Fibroblast of upper back skin (primary cell): ENCODE data around the gene CASZ1.
A peak's percentile ranks its signal among the peaks of the same experiment; 100 is the strongest.

Experiments used
- DNase-seq: peaks from one replicate; pipeline ENCODE4 v3.0.0-alpha.2; 2013

The CASZ1 gene

GRCh38 chr1:10648689-10649516 is 147.5 kb downstream of the CASZ1 start:
- no peak for DNase-seq

DNA sequence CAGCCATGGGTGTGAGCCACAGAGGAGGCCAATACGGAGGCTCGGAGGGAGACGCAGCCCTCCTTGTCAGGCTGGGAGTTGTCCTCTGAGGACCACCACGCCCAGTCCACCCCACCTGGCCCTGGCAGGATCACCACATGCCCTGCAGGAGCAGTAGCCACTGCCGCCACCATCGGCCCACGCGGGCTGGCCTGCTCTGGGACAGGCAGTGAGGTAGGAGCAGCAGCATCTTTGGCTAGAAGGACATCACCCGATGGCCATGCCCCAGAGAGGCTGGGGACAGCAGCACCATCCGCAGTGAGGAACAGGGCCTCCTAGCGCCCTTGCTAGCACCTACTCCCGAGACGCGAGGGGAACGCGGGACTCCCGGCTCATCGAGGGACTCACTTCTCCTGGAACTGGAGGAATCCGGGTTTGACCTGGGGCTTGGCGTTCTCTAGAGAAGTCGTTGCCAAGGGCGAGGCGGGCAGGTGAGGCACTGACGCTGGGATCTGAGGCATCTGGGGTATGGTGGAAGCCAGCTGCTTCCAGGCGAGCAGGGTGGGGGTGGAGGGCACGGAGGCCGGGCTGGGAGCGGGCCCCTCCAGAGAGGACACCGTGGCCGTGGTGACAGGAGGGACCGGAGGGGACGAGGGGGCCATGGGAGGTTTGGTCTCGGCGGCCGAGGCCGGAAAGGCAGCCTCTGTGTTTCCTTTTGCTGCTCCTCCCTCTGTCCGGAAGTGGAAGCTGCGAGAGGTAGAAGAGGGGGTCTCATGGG is 148.9 kb downstream of the CASZ1 start:
- no peak for DNase-seq

DNA sequence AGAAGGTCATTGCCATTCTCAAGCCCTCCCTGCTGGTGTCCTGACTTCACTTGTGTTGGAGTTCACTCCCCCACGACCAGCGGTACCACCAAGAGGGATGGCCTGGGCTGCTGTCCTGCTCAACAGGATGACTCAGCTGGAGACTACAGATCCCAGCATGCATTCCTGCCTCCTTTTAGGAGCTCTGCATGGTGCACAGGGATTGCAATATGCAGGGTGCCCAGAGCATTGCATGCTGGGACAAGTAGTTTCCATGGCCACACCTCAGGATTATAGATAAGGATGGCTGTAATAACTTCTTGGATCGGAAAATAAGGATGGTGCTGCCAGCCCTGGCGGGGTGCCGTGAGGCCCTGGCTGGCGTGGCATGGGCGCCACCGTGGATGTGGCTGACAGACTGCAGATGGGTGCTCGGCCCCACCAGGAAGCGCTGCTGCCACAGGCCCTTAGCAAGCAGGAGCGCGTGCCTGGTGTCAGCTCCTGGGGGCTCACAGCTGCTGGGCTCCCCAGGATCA is 150.0 kb downstream of the CASZ1 start:
- DNase-seq = peak; percentile 30

DNA sequence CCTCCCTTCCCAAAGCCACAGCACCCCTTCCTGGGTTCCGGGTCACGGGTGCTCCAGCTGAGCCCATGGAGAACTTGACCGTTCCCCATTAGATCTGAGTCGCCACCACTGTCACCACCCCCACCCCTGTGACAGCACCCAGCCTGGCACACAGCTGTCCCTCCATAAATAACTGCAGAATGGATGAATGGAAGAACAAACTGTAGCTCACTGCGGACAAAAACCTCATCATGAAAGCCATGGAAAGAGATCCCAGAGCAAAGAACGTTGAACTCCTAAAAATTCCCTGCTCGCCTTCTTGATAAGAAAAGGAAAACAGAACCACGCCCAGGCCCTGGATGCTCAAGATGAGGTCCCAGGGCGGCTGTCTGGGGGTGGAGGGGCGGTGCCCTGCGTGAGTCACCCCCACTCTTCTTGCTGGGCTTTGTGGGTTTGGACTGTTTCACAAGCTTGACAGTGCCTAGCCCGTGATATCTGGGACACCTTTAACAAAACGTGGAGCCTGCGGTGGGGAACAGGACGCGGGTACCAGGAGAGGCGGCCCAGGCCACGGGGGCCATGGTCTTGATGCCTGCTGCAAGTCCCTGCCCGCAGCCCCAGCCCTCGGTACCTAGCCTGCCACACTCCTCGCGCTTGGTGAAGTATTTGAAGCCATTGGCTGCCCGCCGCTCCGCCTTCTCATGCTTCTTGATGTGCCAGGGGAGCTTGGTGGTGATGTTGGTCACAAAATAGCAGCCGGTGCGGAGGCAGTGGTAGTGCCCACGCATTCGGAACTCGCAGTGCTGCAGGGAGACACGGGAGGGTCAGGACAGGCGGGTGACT is 151.9 kb downstream of the CASZ1 start:
- no peak for DNase-seq

DNA sequence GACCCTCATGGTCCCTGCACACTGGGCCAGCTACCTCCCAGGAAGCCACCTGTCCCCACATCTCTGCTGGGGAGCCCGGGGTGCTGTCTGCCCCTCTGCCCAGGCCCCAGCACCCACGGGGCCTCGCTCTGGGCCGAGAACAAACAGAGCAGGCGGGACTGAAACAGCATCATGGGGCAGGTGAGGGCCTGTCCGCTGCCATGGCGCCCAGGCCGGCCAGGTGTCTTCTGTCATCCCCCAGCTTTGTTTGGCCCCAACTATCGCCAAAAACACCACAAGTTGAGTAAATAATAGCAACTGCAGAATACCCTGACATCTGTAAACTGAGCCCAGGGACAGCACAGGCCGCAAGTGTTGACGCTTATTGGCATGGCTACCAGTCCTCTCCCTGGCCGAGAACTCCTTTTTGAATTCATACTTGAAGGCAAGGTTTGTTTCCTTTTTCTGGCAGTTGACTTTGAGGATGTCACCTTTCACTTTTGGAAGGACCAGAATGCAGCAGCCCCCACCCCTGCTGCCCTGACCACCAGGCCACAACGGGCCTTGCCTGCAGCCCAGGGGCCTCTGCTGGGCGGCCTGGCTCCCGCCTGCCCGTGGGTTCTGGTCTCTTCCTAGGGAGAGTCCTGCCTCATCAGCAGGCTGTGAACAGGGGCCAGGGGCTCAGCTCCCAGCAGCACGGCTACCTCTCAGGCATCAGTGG is 152.7 kb downstream of the CASZ1 start:
- no peak for DNase-seq

DNA sequence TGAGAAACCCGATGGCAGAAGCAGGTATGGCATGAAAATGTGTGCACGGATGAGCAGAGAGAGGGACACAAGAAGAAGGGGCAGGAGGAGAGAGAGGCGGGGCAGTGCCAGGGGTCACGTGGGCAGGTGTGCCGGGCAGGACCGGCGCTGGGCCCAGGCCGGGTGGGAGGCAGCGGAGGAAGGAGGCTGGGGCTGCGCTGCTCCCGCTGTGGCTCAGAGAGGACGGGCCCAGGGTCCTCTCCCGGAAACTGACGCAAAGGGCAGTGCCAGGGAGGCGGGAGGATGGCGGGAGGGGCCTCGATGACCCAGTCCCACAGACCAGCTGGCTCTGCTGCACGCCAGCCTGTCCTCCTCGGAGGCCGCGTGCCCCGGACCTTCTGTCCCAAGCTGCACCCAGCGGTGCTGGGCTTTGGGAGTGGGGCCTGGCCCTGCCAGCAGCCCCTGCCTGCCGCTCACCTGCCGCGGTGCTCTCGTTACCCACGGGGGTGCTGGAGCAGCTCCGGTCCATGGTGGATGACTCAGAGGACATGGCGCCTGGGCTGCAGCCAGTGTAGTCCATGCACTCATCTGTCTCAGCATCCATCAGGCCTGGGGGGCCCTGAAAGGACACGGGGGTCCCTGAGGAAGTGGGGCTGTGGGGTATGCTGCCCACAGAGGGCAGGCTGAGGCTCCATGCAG is 153.9 kb downstream of the CASZ1 start:
- no peak for DNase-seq

GRCh38 chr1:10641976-10642375 is 154.5 kb downstream of the CASZ1 start:
- DNase-seq = no peak

GRCh38 chr1:10640843-10641553 is 155.4 kb downstream of the CASZ1 start:
- no peak for DNase-seq

DNA sequence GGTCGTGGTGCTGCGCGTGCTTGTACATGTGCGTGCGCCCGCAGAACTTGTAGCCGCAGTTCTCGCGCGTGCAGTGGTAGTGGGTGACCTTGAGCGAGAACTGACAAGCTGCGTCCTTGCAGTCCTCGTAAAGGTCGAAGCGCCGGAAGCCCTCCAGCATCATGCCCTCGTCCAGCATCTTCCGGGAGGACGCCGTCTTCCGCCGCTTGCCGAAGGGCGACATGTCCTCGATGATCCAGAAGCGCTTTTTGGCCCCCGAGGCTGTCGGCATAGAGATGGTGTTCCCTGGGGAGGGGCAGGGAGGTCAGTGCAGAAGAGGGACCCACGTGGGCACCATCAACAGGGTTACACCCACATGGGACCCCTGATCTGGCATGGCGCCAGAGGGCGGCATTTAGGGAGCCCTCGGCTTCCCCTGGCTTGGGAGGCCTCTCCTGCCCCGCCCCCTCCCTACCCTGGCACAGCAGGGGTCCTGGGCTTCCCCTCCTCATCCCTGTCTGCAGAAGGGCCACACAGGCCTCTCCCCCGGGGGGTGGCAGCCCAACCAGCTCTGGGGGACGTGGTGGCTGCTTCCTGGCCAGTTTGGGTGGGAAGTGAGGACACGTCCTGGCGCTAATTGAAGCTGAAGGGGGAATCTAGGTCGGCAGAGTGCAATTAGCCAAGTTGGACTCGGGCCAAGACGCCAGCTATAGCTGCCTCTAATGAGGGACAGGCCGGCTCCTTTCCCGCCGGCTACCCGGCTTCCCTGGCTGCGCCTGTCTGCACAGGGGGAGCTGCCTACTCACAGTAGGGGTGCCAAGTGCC is 156.5 kb downstream of the CASZ1 start:
- no peak for DNase-seq

GRCh38 chr1:10639011-10639774 is 157.3 kb downstream of the CASZ1 start:
- DNase-seq = no peak

GRCh38 chr1:10638559-10639005 is 157.9 kb downstream of the CASZ1 start:
- no peak for DNase-seq

- no peak for DNase-seq
These were observed 158.4 kb downstream of the CASZ1 start for GRCh38 chr1:10637834-10638558.

- DNase-seq = no peak
These were observed 159.0 kb downstream of the CASZ1 start for GRCh38 chr1:10637400-10637799.

- DNase-seq = no peak
These were observed 160.5 kb downstream of the CASZ1 start for GRCh38 chr1:10635992-10636391.

GRCh38 chr1:10635085-10635896 is 161.2 kb downstream of the CASZ1 start:
- peak; percentile 33 for DNase-seq

DNA sequence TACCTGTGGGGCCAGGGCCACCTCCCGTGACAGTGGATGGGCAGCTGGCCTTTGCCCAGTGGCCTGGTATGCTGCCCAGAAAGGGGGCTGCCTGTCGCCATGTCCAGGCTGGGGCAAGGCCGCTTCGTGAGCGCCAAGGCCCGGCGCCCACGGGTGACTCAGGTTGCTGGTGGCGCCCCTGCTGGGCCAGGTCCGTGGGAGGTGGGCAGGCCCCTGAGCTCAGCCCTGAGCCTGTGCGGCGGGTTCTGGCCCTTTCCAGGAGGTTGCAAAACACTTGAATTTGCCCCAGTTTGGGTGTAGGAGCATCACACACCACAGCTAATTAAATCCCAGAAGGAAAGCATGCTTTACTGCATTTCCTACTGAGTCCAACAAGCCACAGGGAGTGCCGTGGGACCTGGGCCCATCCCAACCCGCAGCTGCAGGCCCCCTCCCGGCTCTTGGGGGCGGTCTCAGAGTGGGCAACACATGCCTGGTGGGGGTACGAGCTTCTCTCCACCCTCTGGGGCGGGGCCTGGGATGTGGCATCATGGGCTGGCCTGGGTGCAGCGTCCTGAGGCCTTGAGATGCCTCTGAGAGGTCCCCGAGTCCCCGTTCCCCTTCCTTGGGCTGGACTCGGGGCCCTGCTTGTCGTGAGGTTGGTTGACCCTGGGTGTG is 161.9 kb downstream of the CASZ1 start:
- peak; percentile 25 for DNase-seq

DNA sequence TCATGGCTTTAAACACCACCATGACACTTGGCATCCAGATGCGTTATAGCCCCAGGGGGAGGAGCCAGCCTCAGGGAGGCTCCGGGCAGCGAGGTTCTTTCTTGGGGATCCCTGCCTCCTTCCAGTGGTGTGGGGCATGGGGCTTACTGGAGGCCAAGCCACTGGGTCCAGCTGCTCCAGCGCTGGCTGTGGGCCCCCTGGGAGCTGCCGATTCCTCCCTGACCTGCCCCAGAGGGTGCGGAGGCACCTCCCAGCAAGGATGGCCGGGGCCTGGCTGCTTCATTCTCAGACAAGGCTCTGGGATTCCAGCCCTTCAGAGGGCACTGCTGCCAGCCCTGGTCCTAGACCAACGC is 162.4 kb downstream of the CASZ1 start:
- no peak for DNase-seq
